IMR-90 (cell line): Measurements from ENCODE around the gene ZNF202. TPM values are rescaled to one million over a fixed set of nuclear protein-coding genes. Genes with fewer than 3 reads are reported as not detected.

Experiments
- ATAC-seq: fragments of 200-7000 bp; cut with Tn5 transposase; 2 replicates; pipeline ENCODE4 v1.9.1; 2020; ENCODE audit warnings: low read depth, mild to moderate bottlenecking, moderate library complexity
- BruUV-seq: library from RNA; stranded (reverse); fragments of 400-500 nt; replicated peaks from 2 replicates; lab custom pipeline; 2021; lab: Mats Ljungman, UMichigan
- CTCF ChIA-PET: fragments of 300-600 bp; formaldehyde crosslinking; extraction: SDS; loops from one replicate; lab custom pipeline; 2021; ENCODE audit warnings: antibody characterized with exemption; lab: Yijun Ruan, JAX
- POLR2A ChIA-PET: fragments of 300-600 bp; sonication (Branson Sonifier 250); formaldehyde crosslinking; loops from one replicate; lab custom pipeline; 2022; ENCODE audit warnings: antibody characterized with exemption; ENCODE audit not compliant: unreplicated experiment; lab: Charles Lee
- DNase-seq: peaks from one replicate; pipeline ENCODE4 v3.0.0; 2013
- H2AFZ ChIP-seq: replicated peaks from 2 replicates; pipeline ENCODE3; 2013; ENCODE audit warnings: low read length, mild to moderate bottlenecking; ENCODE audit not compliant: poor library complexity
- H2AK5ac ChIP-seq: 2 replicates; pipeline ENCODE4 v1.6.1; 2013; ENCODE audit warnings: low read depth, low read length, inconsistent platforms
- H2AK9ac ChIP-seq: replicated peaks from 2 replicates; pipeline ENCODE3; 2013; ENCODE audit warnings: mild to moderate bottlenecking, low read depth, low read length, moderate library complexity; ENCODE audit not compliant: poor library complexity
- H2BK120ac ChIP-seq: 2 replicates; pipeline ENCODE4 v1.6.1; 2013; ENCODE audit warnings: low read depth, low read length, inconsistent platforms
- H2BK15ac ChIP-seq: 3 replicates; pipeline ENCODE4 v1.6.1; 2013; ENCODE audit warnings: low read depth, low read length, inconsistent platforms
- H2BK20ac ChIP-seq: 2 replicates; pipeline ENCODE4 v1.6.1; 2013; ENCODE audit warnings: low read depth, mild to moderate bottlenecking, inconsistent platforms, low read length, moderate library complexity
- H2BK5ac ChIP-seq: 2 replicates; pipeline ENCODE4 v1.6.1; 2013; ENCODE audit warnings: mild to moderate bottlenecking, low read depth, low read length, inconsistent platforms; ENCODE audit not compliant: poor library complexity, severe bottlenecking
- H3K14ac ChIP-seq: replicated peaks from 2 replicates; pipeline ENCODE4 v1.6.1; 2013; ENCODE audit warnings: low read depth, low read length, inconsistent platforms
- H3K18ac ChIP-seq: 2 replicates; pipeline ENCODE4 v1.6.1; 2013; ENCODE audit warnings: low read depth, low read length, control low read depth
- H3K23ac ChIP-seq: 2 replicates; pipeline ENCODE4 v1.6.1; 2013; ENCODE audit warnings: low read depth, low read length, inconsistent platforms
- H3K27ac ChIP-seq: 2 replicates; pipeline ENCODE4 v1.5.1; 2013; ENCODE audit warnings: mild to moderate bottlenecking, control low read depth, low read length; ENCODE audit not compliant: insufficient read depth
- H3K27me3 ChIP-seq: 2 replicates; pipeline ENCODE4 v1.6.1; 2013; ENCODE audit warnings: low read length; ENCODE audit not compliant: control insufficient read depth, insufficient read depth
- H3K36me3 ChIP-seq: 2 replicates; pipeline ENCODE4 v1.6.1; 2013; ENCODE audit warnings: low read length, mixed read lengths; ENCODE audit not compliant: control insufficient read depth, insufficient read depth
- H3K4ac ChIP-seq: 2 replicates; pipeline ENCODE4 v1.6.1; 2013; ENCODE audit warnings: low read depth, low read length, inconsistent platforms
- H3K4me1 ChIP-seq: 2 replicates; pipeline ENCODE4 v1.6.1; 2013; ENCODE audit warnings: low read length, mixed read lengths; ENCODE audit not compliant: control insufficient read depth, insufficient read depth
- H3K4me2 ChIP-seq: 2 replicates; pipeline ENCODE4 v1.6.1; 2013; ENCODE audit warnings: low read depth, mild to moderate bottlenecking, control low read depth, low read length, moderate library complexity
- H3K4me3 ChIP-seq: 2 replicates; pipeline ENCODE4 v1.5.1; 2013; ENCODE audit warnings: low read depth, mild to moderate bottlenecking, control low read depth, low read length, moderate library complexity; ENCODE audit not compliant: insufficient read depth
- H3K56ac ChIP-seq: 2 replicates; pipeline ENCODE4 v1.6.1; 2013; ENCODE audit warnings: low read length, inconsistent platforms; ENCODE audit not compliant: insufficient read depth; ENCODE audit errors: extremely low read depth
- H3K79me1 ChIP-seq, 2 experiments: 2 replicates each; pipeline ENCODE4 v1.6.1; 2013; ENCODE audit warnings: low read length in 2 of 2, inconsistent platforms in 1 of 2, low read depth in 1 of 2
- H3K9ac ChIP-seq: 2 replicates; pipeline ENCODE4 v1.6.1; 2013; ENCODE audit warnings: low read depth, low read length, control low read depth
- H3K9me1 ChIP-seq: 2 replicates; pipeline ENCODE4 v1.6.1; 2013; ENCODE audit warnings: low read length, inconsistent platforms; ENCODE audit not compliant: insufficient read depth
- H3K9me3 ChIP-seq: 2 replicates; pipeline ENCODE4 v1.6.1; 2013; ENCODE audit warnings: low read length; ENCODE audit not compliant: control insufficient read depth, insufficient read depth
- H4K20me1 ChIP-seq: 2 replicates; pipeline ENCODE4 v1.6.1; 2013; ENCODE audit warnings: low read length, inconsistent platforms; ENCODE audit not compliant: insufficient read depth
- H4K5ac ChIP-seq: 2 replicates; pipeline ENCODE4 v1.6.1; 2013; ENCODE audit warnings: mild to moderate bottlenecking, low read depth, low read length, control low read depth
- H4K8ac ChIP-seq, 2 experiments: 2 replicates each; pipeline ENCODE4 v1.6.1; 2013; ENCODE audit warnings: low read depth in 2 of 2, low read length in 2 of 2, control low read depth in 1 of 2, inconsistent platforms in 1 of 2
- H4K91ac ChIP-seq: 2 replicates; pipeline ENCODE4 v1.6.1; 2013; ENCODE audit warnings: low read depth, low read length, inconsistent platforms; ENCODE audit not compliant: insufficient read depth
- BHLHE40 ChIP-seq: fragments of 150-350 bp; IDR thresholded peaks from 2 replicates; pipeline ENCODE4 v1.6.1; 2016; ENCODE audit warnings: mild to moderate bottlenecking, low read depth, low read length
- FOS ChIP-seq: fragments of 150-350 bp; IDR thresholded peaks from 2 replicates; pipeline ENCODE4 v1.6.1; 2016; ENCODE audit warnings: low read depth, low read length
- MXI1 ChIP-seq: IDR thresholded peaks from 2 replicates; pipeline ENCODE4 v1.6.1; 2012; ENCODE audit warnings: low read depth, mild to moderate bottlenecking, low read length, moderate library complexity, borderline replicate concordance
- RAD21 ChIP-seq: IDR thresholded peaks from 2 replicates; pipeline ENCODE4 v1.6.1; 2012; ENCODE audit warnings: low read length, improper control_type of control experiment
- RFX5 ChIP-seq: IDR thresholded peaks from 2 replicates; pipeline ENCODE4 v1.8.0; 2012; ENCODE audit warnings: low read depth, mild to moderate bottlenecking, low read length, moderate library complexity
- SMC3 ChIP-seq: fragments of 150-350 bp; IDR thresholded peaks from 2 replicates; pipeline ENCODE4 v1.6.1; 2016; ENCODE audit warnings: low read depth, mild to moderate bottlenecking, antibody characterized with exemption, low read length, moderate library complexity
- WGBS, 2 experiments: methylation state at CpG; one replicate each; pipeline versions ENCODE4 v1.1.5 to v1.1.7; 2013; ENCODE audit warnings: missing lambda C conversion rate in 2 of 2; ENCODE audit not compliant: insufficient read length in 1 of 2; ENCODE audit errors: extremely low coverage in 2 of 2; 5-methylcytosine and 5-hydroxymethylcytosine counted together
- dilution Hi-C: fragments of 300-500 bp; cut with HindIII; formaldehyde crosslinking; loops from one replicate; pipeline ENCODE4 v1.14.3; 2018; ENCODE audit warnings: low sequenced_read_pairs; ENCODE audit not compliant: unreplicated experiment
- in situ Hi-C: fragments of 300-500 bp; cut with MboI; formaldehyde crosslinking; loops from 3 replicates; pipeline ENCODE4 v1.14.3; 2019; ENCODE audit warnings: low sequenced_read_pairs, inconsistent platforms, mixed read lengths
- intact Hi-C: fragments of 100-400 bp; cut with micrococcal nuclease; formaldehyde crosslinking; loops from 2 replicates; pipeline ENCODE4 v1.10.0; 2022
- polyA plus RNA-seq, 3 experiments: library from polyadenylated mRNA; depleted of rRNA; stranded (reverse); fragments of >200 nt; gene quantifications; 2 replicates each; pipeline ENCODE4 v1.2.3, GENCODE V29; 2012; ENCODE audit warnings: low replicate concordance in 1 of 3
- total RNA-seq: library from RNA; depleted of rRNA; stranded (reverse); fragments of >200 nt; gene quantifications from 2 replicates; pipeline ENCODE4 v1.2.3, GENCODE V29; 2012
- TF ChIP-seq, protein P1 (sequence below): conservative IDR thresholded peaks from 2 replicates; pipeline ENCODE4 v1.5.1; 2012; ENCODE audit warnings: mild to moderate bottlenecking, low read depth, low read length, improper control_type of control experiment
- TF ChIP-seq, protein P2 (sequence below): fragments of 150-350 bp; IDR thresholded peaks from 2 replicates; pipeline ENCODE4 v1.6.1; 2017; ENCODE audit warnings: mild to moderate bottlenecking, antibody characterized with exemption, low read length, low read depth

The ZNF202 gene
- total and polyA plus RNA-seq, 2 of the 4 experiments (the other 2 are of a cell fraction), result 7.7 to 8.2 TPM

DNA sequence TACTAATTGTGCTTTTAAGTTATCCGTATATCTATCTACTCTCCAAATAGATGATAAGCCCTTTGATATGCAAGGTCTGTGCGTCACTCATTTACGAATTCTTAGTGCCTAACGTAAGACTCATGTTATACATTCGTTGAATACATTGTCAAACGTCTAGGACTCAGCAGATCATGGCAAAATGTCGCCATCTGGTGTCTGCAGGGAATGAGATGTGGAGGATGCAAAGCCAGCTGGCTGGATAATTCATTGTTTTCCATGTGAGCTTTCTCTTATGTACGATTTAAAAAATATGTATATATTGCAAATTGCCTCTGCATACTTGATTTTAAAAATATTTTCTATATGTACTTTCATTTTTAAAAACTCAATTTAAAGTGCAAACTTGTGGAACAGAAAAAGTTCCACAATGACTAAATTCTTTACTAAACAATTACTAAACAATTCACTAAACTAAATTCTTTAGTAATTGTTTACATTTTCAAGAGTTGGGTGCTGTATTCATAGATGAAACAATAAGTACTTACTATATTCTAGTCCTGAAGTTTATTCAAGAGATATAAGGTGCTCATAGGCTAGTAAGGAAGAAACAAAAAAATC is 33.8 kb downstream of the ZNF202 start:
- in situ Hi-C loops (loop anchor here (5.0 kb wide), 3 partner anchors 60 to 190 kb away; no protein-coding TSS in a partner anchor), intact Hi-C loops (loop anchor here (1.0 kb wide), 3 partner anchors 66 to 196 kb away; no protein-coding TSS in a partner anchor), dilution Hi-C loops (no loop called here)
- Histone ChIP-seq H2AK9ac (no peak overlapping the region), H3K9me3 (no peaks in the 10 kb centered on the region), H4K8ac (no peak overlapping the region), H4K20me1 (no peaks in the 10 kb centered on the region), H3K4me1 (no peaks in the 10 kb centered on the region), H4K91ac (no peak overlapping the region), H3K4me3 (no peak overlapping the region), H3K36me3 (no peaks in the 10 kb centered on the region), H3K4me2 (no peak overlapping the region), H2BK5ac (no peak overlapping the region), H2BK120ac (no peak overlapping the region), H2AK5ac (no peak overlapping the region), H3K9ac (no peak overlapping the region), H3K27me3 (peaks cover 18% of the 10 kb centered on the region), H4K5ac (no peak overlapping the region), H3K23ac (no peak overlapping the region), H2BK20ac (no peak overlapping the region), H3K18ac (no peak overlapping the region), H3K4ac (no peak overlapping the region), H2BK15ac (no peak overlapping the region), H3K79me1 (no peaks in the 10 kb centered on the region), H3K27ac (no peak overlapping the region), H3K9me1 (no peaks in the 10 kb centered on the region), H3K56ac (no peak overlapping the region), H3K14ac (no peak overlapping the region), H2AFZ (no peak overlapping the region)
- peak; percentile 84 for ATAC-seq
- CTCF ChIA-PET, result interaction anchor here (0.6 to 2.8 kb wide), 16 partner anchors 10 to 623 kb away, joined by 3 to 29 read pairs (median 5); partner anchors contain the start of gene SCN3B
- peak; percentile 77 for DNase-seq
- BruUV-seq, result no TSS peak
- TF ChIP-seq, protein P1, sequence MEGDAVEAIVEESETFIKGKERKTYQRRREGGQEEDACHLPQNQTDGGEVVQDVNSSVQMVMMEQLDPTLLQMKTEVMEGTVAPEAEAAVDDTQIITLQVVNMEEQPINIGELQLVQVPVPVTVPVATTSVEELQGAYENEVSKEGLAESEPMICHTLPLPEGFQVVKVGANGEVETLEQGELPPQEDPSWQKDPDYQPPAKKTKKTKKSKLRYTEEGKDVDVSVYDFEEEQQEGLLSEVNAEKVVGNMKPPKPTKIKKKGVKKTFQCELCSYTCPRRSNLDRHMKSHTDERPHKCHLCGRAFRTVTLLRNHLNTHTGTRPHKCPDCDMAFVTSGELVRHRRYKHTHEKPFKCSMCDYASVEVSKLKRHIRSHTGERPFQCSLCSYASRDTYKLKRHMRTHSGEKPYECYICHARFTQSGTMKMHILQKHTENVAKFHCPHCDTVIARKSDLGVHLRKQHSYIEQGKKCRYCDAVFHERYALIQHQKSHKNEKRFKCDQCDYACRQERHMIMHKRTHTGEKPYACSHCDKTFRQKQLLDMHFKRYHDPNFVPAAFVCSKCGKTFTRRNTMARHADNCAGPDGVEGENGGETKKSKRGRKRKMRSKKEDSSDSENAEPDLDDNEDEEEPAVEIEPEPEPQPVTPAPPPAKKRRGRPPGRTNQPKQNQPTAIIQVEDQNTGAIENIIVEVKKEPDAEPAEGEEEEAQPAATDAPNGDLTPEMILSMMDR, result peak; percentile 83
- TF ChIP-seq, protein P2, sequence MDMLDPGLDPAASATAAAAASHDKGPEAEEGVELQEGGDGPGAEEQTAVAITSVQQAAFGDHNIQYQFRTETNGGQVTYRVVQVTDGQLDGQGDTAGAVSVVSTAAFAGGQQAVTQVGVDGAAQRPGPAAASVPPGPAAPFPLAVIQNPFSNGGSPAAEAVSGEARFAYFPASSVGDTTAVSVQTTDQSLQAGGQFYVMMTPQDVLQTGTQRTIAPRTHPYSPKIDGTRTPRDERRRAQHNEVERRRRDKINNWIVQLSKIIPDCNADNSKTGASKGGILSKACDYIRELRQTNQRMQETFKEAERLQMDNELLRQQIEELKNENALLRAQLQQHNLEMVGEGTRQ, result no peak
- TF ChIP-seq FOS (no peak), SMC3 (peak; percentile 88), RFX5 (no peak), BHLHE40 (no peak), RAD21 (peak; percentile 83), MXI1 (no peak)
- WGBS, 2 experiments, result no CpG with 5 or more reads among the region's 8 CpGs
- POLR2A ChIA-PET, result no interaction called here
